ENCODE results near the gene GRPR.

GRPR gene

DNA sequence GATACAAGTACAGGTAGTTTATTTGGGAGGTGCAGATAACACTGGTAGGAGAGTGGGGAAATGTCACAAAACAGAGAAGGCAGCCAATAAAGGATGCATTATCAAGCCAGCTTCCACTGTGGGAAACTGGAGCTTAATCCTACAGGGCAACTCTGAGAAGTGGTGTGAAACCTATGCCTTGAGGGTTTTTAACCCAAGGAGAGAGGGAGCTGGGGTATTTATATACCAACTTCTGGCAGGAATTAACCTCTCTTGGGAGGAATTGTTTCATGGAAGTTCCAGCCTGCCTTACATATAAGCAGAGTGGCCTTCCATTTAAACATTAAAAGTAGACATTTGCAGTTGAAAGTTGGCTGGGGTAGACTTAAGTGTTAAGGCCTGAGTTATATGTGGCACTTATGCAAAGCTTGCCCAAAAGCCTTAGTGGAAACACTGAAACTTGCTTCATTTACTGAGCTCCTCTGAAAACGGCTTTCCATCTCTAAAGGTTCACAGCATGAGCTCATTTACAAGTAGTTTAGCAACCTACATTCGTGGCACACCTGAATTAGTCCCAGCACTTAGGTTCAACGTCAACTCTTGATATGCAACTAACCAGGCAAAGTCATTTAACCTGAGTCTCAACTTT is 63.1 kb downstream of the GRPR start:
- no peak for DNase-seq

DNA sequence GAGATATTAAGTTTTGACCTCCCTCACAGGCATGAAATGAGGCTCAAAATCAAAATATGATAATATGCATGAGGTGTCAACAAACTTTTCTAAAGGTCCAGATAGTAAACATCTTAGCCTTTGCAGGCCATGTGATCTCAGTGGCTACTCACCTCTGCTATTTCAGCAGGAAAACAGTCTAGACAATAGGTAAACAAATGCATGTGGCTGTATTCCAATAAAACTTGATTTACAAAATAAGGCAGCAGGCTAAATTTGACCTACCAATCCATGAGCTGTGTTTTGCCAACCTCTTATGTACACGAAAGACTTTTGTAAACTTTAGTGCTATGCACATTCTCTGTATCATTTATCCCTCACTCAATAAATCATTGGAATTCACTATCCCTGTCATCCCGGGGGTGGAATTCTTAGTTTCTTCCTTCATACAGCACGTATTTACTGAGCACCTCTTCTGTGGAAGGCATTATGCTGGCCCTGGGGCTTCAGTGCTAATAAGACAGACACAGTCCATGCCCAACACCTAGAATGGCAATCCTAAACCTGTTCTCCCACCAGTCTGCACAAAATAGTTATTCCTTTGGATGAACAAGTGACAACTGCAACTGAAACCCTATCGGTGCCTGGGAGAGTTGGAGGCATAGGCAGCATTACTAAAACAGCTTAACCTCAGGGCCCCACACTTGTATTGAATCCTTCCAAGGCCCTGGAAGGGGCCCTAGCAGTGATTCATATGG is 63.8 kb downstream of the GRPR start:
- DNase-seq: no peak

DNA sequence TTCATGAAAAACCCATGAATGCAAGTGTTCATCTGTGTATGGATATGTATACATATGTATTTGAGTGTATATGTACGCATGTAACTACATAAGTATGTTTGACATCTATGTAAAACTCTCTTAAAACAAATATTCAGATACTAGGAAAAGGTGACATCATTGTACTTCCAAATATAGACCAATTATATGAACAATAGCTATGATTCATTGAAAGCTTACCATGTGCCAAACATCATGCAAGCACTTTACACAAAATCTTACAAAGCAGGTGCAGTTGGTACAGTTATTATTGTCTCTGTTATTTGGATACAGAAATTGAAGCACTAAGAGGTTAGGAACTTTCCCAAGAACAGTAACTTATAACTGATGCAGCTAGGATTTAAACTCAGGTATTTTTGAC is 65.3 kb downstream of the GRPR start:
- no peak for DNase-seq

DNA sequence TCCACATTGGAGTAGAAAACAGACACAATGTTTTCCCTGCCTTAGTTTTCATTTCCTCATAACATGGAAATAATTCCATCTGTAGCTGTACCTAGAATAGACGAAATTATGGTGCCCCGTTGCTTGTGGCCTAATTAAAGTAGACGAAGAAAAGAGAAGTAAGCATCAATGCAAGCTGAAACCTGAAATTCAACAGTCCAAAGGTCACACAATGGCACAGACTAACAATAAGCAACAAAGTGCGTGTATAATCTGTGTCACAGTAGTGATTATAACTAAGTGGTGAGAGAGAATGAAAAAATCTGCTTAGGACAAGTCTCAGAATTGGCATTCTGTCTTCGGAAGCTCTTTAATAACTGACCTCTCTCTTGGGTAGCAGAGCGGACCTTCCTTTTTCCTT is 68.2 kb downstream of the GRPR start:
- DNase-seq: no peak

DNA sequence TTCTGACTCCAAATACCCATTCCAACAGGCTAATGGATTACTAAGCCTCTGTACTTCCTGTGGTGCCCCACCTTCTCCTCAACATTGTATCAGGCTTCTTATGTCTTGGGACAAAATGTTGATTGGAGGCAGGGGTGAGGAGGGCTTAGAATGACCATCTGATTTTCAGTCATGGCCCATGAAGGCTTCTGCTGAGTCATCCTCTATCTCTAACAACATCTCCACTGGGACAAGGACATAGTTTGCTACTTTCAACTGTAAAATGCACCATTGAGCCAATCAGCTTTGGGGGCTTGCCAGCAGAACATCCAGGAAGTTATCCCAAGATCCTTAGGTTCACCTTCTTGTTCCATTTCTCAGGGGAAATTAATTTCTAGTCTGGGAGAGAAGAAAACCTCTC is 73.5 kb downstream of the GRPR start:
- DNase-seq: no peak

DNA sequence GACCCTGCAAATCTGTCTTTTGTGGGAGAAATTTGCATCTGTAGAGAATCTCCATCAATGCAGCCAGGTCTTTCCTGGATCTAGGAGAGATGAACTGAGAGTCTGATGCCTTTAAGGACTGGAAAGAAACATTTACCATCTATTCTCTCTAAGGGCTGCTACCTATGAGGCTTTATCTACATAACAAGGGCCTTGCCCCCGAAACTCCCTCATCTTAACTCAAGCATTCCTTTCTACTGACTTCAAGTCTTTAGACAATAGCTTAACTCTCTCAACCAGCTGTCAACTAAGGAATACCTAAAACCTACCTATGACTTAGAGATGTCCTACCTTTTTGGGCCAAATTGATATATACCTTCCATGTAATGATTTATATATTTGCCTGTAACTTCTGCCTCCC is 76.0 kb downstream of the GRPR start:
- no peak for DNase-seq

DNA sequence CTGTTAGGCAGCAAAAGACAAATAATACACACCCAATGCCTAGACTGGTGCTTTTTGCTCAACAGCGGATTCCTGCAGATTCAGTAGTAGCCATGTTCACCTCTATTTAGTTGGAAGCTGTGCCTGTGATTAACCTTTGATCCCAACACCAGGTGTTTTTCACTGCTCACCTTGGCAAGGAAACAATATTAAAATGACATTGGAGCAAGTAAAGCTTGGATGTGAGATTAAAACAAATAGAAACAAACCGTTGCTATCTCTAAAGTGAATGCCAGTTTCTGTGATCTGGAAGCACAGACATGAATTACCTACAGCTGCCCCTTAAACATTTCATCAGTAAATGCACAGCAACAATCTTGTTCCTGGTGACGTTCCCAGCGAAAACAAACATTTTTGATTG is 79.6 kb downstream of the GRPR start:
- DNase-seq: no peak

Data from activated gamma-delta T cell treated with Interleukin-2 at 50 U/mL for 16 hours (primary cell).